ENCODE data around the gene RYR1.
"Not testable (repeated sequence)": the region's sequence is repeated elsewhere in the genome, so short reads cannot be mapped to it uniquely, and the experiment has no call there.

The RYR1 gene

GRCh38 chr19:38490861-38491260 is 57.4 kb downstream of the RYR1 start:
- no peak for DNase-seq (ENCODE audit: low read depth in 2 of 2)

GRCh38 chr19:38492181-38492813 is 58.8 kb downstream of the RYR1 start:
- DNase-seq (ENCODE audit: low read depth in 2 of 2) = no peak

GRCh38 chr19:38494379-38494778 is 60.9 kb downstream of the RYR1 start:
- DNase-seq (ENCODE audit: low read depth in 2 of 2) = no peak

- not testable (repeated sequence) for DNase-seq (ENCODE audit: low read depth in 2 of 2)
Measured at GRCh38 chr19:38495375-38495774, 61.9 kb downstream of the RYR1 start.

GRCh38 chr19:38496116-38496515 is 62.6 kb downstream of the RYR1 start:
- no peak for DNase-seq (ENCODE audit: low read depth in 2 of 2)

GRCh38 chr19:38496603-38497487 is 63.4 kb downstream of the RYR1 start:
- no peak for DNase-seq (ENCODE audit: low read depth in 2 of 2)

GRCh38 chr19:38497907-38498306 is 64.4 kb downstream of the RYR1 start:
- no peak for DNase-seq (ENCODE audit: low read depth in 2 of 2)

GRCh38 chr19:38499532-38499931 is 66.0 kb downstream of the RYR1 start:
- no peak for DNase-seq (ENCODE audit: low read depth in 2 of 2)

GRCh38 chr19:38500450-38500849 is 67.0 kb downstream of the RYR1 start:
- no peak for DNase-seq (ENCODE audit: low read depth in 2 of 2)

- DNase-seq (ENCODE audit: low read depth in 2 of 2) = no peak
Measured at GRCh38 chr19:38502410-38503076, 69.1 kb downstream of the RYR1 start.

- no peak for DNase-seq (ENCODE audit: low read depth in 2 of 2)
Measured at GRCh38 chr19:38503077-38503410, 69.6 kb downstream of the RYR1 start.

GRCh38 chr19:38505958-38506357 is 72.5 kb downstream of the RYR1 start:
- DNase-seq (ENCODE audit: low read depth in 2 of 2) = no peak

GRCh38 chr19:38506375-38506722 is 72.9 kb downstream of the RYR1 start:
- DNase-seq (ENCODE audit: low read depth in 2 of 2) = no peak

GRCh38 chr19:38506723-38507550 is 73.4 kb downstream of the RYR1 start:
- peak; percentile 14 to 94 for DNase-seq (ENCODE audit: low read depth in 2 of 2)

- no peak for DNase-seq (ENCODE audit: low read depth in 2 of 2)
Measured at GRCh38 chr19:38507551-38508127, 74.1 kb downstream of the RYR1 start.

- DNase-seq (ENCODE audit: low read depth in 2 of 2) = no peak
Measured at GRCh38 chr19:38508507-38508906, 75.0 kb downstream of the RYR1 start.

GRCh38 chr19:38509027-38509426 is 75.5 kb downstream of the RYR1 start:
- DNase-seq (ENCODE audit: low read depth in 2 of 2) = no peak

- no peak for DNase-seq (ENCODE audit: low read depth in 2 of 2)
Measured at GRCh38 chr19:38511074-38511708, 77.7 kb downstream of the RYR1 start.

GRCh38 chr19:38512277-38512676 is 78.8 kb downstream of the RYR1 start:
- no peak for DNase-seq (ENCODE audit: low read depth in 2 of 2)

GRCh38 chr19:38513156-38513555 is 79.7 kb downstream of the RYR1 start:
- not testable (repeated sequence) for DNase-seq (ENCODE audit: low read depth in 2 of 2)

GRCh38 chr19:38513762-38514167 is 80.3 kb downstream of the RYR1 start:
- no peak for DNase-seq (ENCODE audit: low read depth in 2 of 2)

Measured in stimulated activated CD8-positive, alpha-beta memory T cell treated with anti-CD3 and anti-CD28 coated beads, Interleukin-2, amount 100 ng/mL, for 48 hours (primary cell).